GM23248 (cell line): Measurements from ENCODE around the gene ATP5F1D. TPM values are rescaled to one million over a fixed set of nuclear protein-coding genes. Genes with fewer than 3 reads are reported as not detected.
A peak's percentile ranks its signal among the peaks of the same experiment; 100 is the strongest.

Experiments
- DNase-seq: peaks from one replicate; pipeline ENCODE4 v3.0.0-alpha.2; 2015
- H2AFZ ChIP-seq: fragments of 200-600 bp; sonication (generic); 2 replicates; pipeline ENCODE4 v1.6.1; 2016; ENCODE audit warnings: antibody characterized with exemption
- H3F3A ChIP-seq: fragments of 200-600 bp; sonication (generic); 2 replicates; pipeline ENCODE4 v1.6.1; 2016; ENCODE audit warnings: mild to moderate bottlenecking, antibody characterized with exemption, mixed run types; ENCODE audit not compliant: insufficient read depth
- H3K27ac ChIP-seq: fragments of 200-600 bp; sonication (generic); 2 replicates; pipeline ENCODE4 v1.5.1; 2016; ENCODE audit warnings: mild to moderate bottlenecking
- H3K27me3 ChIP-seq: fragments of 200-600 bp; sonication (generic); replicated peaks from 2 replicates; pipeline ENCODE4 v1.6.1; 2016; ENCODE audit warnings: mild to moderate bottlenecking; ENCODE audit not compliant: insufficient read depth
- H3K36me3 ChIP-seq: fragments of 200-600 bp; sonication (generic); 2 replicates; pipeline ENCODE4 v1.6.1; 2016; ENCODE audit warnings: low read depth, mild to moderate bottlenecking
- H3K4me1 ChIP-seq: fragments of 200-600 bp; sonication (generic); 2 replicates; pipeline ENCODE4 v1.6.1; 2016; ENCODE audit warnings: mild to moderate bottlenecking; ENCODE audit not compliant: insufficient read depth
- H3K4me2 ChIP-seq: fragments of 200-600 bp; sonication (generic); one replicate; pipeline ENCODE4 v1.6.1; 2016; ENCODE audit warnings: mild to moderate bottlenecking; ENCODE audit not compliant: unreplicated experiment
- H3K4me3 ChIP-seq: fragments of 200-600 bp; sonication (generic); 2 replicates; pipeline ENCODE4 v1.5.1; 2016; ENCODE audit warnings: mild to moderate bottlenecking
- H3K79me2 ChIP-seq: fragments of 200-600 bp; sonication (generic); 2 replicates; pipeline ENCODE4 v1.6.1; 2016; ENCODE audit warnings: mild to moderate bottlenecking; ENCODE audit not compliant: insufficient read depth
- H3K9ac ChIP-seq: fragments of 200-600 bp; sonication (generic); 2 replicates; pipeline ENCODE4 v1.6.1; 2016; ENCODE audit warnings: mild to moderate bottlenecking
- H3K9me2 ChIP-seq: fragments of 200-600 bp; sonication (generic); 2 replicates; pipeline ENCODE4 v1.6.1; 2016; ENCODE audit warnings: mixed run types, mild to moderate bottlenecking, moderate library complexity; ENCODE audit not compliant: insufficient read depth
- H3K9me3 ChIP-seq: fragments of 200-600 bp; sonication (generic); one replicate; pipeline ENCODE4 v1.6.1; 2017; ENCODE audit warnings: low read depth
- H4K20me1 ChIP-seq: fragments of 200-600 bp; sonication (generic); 2 replicates; pipeline ENCODE4 v1.6.0; 2016; ENCODE audit not compliant: insufficient read depth
- EZH2 ChIP-seq: fragments of 200-600 bp; sonication (generic); IDR thresholded peaks from 2 replicates; pipeline ENCODE4 v1.6.1; 2018; ENCODE audit warnings: antibody characterized with exemption, mild to moderate bottlenecking; ENCODE audit not compliant: insufficient read depth, poor library complexity, severe bottlenecking
- EZH2phosphoT487 ChIP-seq: fragments of 200-600 bp; sonication (generic); IDR thresholded peaks from 2 replicates; pipeline ENCODE4 v1.6.1; 2018; ENCODE audit warnings: antibody characterized with exemption, moderate library complexity, mild to moderate bottlenecking, low read depth; ENCODE audit not compliant: insufficient read depth
- WGBS, 2 experiments: methylation state at CpG; one replicate each; pipeline ENCODE4 v1.1.6; 2015 to 2017; ENCODE audit warnings: low lambda C conversion rate in 2 of 2, low coverage in 1 of 2; ENCODE audit errors: missing lambda C conversion rate in 2 of 2; 5-methylcytosine and 5-hydroxymethylcytosine counted together
- in situ Hi-C: fragments of 300-500 bp; cut with MboI; formaldehyde crosslinking; loops from 2 replicates; pipeline ENCODE4 v1.15.0; 2020
- polyA plus RNA-seq: library from polyadenylated mRNA; unstranded; fragments of >200 nt; fragmentation: Nextera tagmentation; extraction: Ambion mirVana; gene quantifications from 2 replicates; pipeline ENCODE4 v1.2.1, GENCODE V29; 2016
- total RNA-seq: library from RNA; depleted of rRNA; stranded (reverse); fragments of >200 nt; shearing (Covaris generic); gene quantifications from 2 replicates; pipeline ENCODE4 v1.2.3, GENCODE V29; 2014

ATP5F1D gene
- total and polyA plus RNA-seq, 2 experiments from 2014 or later, result 38.9 to 287 TPM

DNA sequence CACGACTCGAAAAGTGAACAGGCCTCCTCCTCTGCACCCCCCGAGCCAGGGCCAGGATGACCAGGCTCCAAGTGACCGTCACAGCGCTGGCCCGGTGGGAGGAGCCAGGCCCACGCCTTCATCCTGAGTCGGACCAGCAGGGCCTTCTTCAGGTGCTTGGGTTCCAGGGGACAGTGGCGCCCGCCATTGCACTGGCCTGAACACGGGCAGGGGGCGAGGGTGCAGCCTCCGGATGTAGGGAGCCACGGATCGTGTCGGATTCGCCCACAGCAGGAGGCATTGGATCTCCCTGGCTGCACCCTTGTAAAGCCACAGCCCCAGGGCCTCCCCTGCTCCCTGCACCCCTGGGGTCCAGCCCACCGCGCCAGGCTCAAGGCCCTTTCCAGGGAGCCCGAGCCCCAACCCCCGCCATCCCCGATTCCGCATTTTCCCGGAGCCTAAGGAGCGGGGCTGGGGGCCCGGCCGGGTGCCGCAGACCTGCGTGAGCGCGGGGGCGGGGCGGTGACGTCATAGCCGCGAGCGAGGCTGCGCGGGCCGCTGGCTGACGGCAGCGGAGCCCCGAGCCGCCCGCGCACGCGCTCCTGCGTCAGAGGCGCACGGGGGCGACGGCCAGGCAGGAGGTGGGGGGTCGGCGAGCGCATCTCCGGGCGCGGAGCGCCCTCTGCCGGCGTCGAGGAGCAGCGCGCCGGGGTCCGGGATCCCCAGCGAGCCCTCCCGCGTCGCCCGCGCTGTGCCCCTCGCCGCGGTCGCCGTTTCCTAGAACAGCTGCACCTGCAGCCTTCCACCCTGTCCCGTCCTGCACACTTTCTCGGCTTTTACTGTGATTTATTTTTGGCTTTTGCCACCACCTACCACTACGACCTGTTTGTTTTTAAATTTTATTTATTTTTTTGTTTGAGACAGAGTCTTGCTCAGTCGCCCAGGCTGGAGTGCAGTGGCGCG, 1.5 kb upstream of the ATP5F1D start:
- in situ Hi-C loops, result no loop called here
- H3K4me1 ChIP-seq, result peaks cover 33% of the 10 kb centered on the region
- no peaks in the 10 kb centered on the region for H3K9me2 ChIP-seq
- TF ChIP-seq EZH2phosphoT487 (no peak), EZH2 (no peak)
- H4K20me1 ChIP-seq, result no peaks in the 10 kb centered on the region
- no peaks in the 10 kb centered on the region for H3K9me3 ChIP-seq
- H3K27ac ChIP-seq, result peak overlapping the region; percentile 61
- H3K27me3 ChIP-seq, result no peaks in the 10 kb centered on the region
- H3K9ac ChIP-seq, result peak overlapping the region; percentile 87
- peak overlapping the region; percentile 81 for H3K4me3 ChIP-seq
- H3K4me2 ChIP-seq, result peak overlapping the region; percentile 78
- H3K36me3 ChIP-seq, result no peaks in the 10 kb centered on the region
- DNase-seq, result peak; percentile 97
- H3K79me2 ChIP-seq, result peaks cover 31% of the 10 kb centered on the region
- H2AFZ ChIP-seq, result peak overlapping the region; percentile 73
- H3F3A ChIP-seq, result peaks cover 27% of the 10 kb centered on the region
- 14 to 17% methylated on average over 61 to 74 of the region's 84 CpGs for WGBS, 2 experiments

DNA sequence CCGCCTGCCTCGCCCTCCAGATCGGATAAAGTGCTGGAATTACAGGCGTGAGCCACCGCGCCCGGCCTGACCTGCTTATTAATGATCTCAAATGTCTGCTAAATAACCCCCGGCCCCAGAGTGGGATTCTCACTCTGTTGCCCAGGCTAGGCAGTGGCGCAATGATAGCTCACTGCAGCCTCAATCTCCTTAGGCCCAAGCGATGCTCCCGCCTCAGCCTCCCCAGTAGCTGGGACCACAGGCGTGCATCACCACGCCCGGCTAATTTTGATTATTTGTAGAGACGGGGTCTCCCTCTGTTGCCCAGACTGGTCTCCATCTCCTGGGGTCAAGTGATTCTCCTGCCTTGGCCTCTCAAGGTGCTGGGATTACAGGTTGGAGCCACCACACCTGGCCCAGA, 626 bp upstream of the ATP5F1D start:
- peaks cover 37% of the 10 kb centered on the region for H3K4me1 ChIP-seq
- peak overlapping the region; percentile 73 for H2AFZ ChIP-seq
- H3K9ac ChIP-seq, result peak overlapping the region; percentile 87
- peaks cover 27% of the 10 kb centered on the region for H3F3A ChIP-seq
- peak overlapping the region; percentile 81 for H3K4me3 ChIP-seq
- H3K9me3 ChIP-seq, result no peaks in the 10 kb centered on the region
- no peaks in the 10 kb centered on the region for H4K20me1 ChIP-seq
- 61 to 63% methylated on average over 13 to 15 of the region's 15 CpGs for WGBS, 2 experiments
- peak overlapping the region; percentile 78 for H3K4me2 ChIP-seq
- TF ChIP-seq EZH2, result no peak
- no peak for TF ChIP-seq EZH2phosphoT487
- in situ Hi-C loops, result no loop called here
- H3K36me3 ChIP-seq, result no peaks in the 10 kb centered on the region
- no peaks in the 10 kb centered on the region for H3K27me3 ChIP-seq
- peak overlapping the region; percentile 61 for H3K27ac ChIP-seq
- H3K79me2 ChIP-seq, result peaks cover 31% of the 10 kb centered on the region
- no peak for DNase-seq
- no peaks in the 10 kb centered on the region for H3K9me2 ChIP-seq

DNA sequence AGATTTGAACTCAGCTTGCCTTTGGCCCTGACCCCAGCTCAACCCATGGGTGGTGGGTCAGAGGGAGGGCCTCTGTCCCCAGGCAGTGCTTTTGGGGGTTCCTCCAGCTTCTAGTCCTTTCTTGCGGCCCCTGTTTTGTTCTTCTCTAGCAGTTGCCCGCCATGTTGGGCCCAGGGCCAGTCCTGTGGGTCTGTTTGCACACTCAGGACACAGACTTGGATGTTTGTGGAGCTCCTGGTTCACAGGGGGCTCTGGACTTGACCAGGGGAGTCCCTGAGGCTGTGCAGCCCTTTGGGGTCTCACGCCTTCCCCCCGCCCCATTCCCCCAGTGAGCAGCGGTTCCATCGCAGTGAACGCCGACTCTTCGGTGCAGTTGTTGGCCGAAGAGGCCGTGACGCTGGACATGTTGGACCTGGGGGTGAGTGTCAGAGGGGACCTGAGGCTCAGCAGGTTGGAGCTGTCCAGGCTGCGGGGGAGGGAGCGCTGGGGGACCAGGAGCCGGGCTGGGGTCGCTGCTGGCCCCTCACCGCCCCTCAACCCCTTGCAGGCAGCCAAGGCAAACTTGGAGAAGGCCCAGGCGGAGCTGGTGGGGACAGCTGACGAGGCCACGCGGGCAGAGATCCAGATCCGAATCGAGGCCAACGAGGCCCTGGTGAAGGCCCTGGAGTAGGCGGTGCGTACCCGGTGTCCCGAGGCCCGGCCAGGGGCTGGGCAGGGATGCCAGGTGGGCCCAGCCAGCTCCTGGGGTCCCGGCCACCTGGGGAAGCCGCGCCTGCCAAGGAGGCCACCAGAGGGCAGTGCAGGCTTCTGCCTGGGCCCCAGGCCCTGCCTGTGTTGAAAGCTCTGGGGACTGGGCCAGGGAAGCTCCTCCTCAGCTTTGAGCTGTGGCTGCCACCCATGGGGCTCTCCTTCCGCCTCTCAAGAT, 2.5 kb downstream of the ATP5F1D start:
- H3K4me1 ChIP-seq, result peaks cover 37% of the 10 kb centered on the region
- peaks cover 25% of the 10 kb centered on the region for H3F3A ChIP-seq
- peak overlapping the region; percentile 67 for H3K27ac ChIP-seq
- H3K9me3 ChIP-seq, result no peaks in the 10 kb centered on the region
- peak overlapping the region; percentile 78 for H3K4me2 ChIP-seq
- H3K9me2 ChIP-seq, result no peaks in the 10 kb centered on the region
- peak overlapping the region; percentile 59 for H3K4me3 ChIP-seq
- H3K27me3 ChIP-seq, result no peaks in the 10 kb centered on the region
- WGBS, 2 experiments, result 27 to 42% methylated on average over 17 to 33 of the region's 33 CpGs
- H3K36me3 ChIP-seq, result no peaks in the 10 kb centered on the region
- H2AFZ ChIP-seq, result no peak overlapping the region
- DNase-seq, result peak; percentile 94
- no peaks in the 10 kb centered on the region for H4K20me1 ChIP-seq
- in situ Hi-C loops, result no loop called here
- TF ChIP-seq EZH2phosphoT487 (no peak), EZH2 (no peak)
- peak overlapping the region; percentile 87 for H3K9ac ChIP-seq
- peaks cover 31% of the 10 kb centered on the region for H3K79me2 ChIP-seq
